Amniotic stem cell (primary cell): ENCODE data around the gene C3orf33.

Experiments used
- DNase-seq: peaks from one replicate; lab custom pipeline; 2025; lab: John Stamatoyannopoulos, UW

C3orf33 gene

GRCh38 chr3:155785662-155786295 is 20.3 kb downstream of the C3orf33 start:
- DNase-seq = no peak

DNA sequence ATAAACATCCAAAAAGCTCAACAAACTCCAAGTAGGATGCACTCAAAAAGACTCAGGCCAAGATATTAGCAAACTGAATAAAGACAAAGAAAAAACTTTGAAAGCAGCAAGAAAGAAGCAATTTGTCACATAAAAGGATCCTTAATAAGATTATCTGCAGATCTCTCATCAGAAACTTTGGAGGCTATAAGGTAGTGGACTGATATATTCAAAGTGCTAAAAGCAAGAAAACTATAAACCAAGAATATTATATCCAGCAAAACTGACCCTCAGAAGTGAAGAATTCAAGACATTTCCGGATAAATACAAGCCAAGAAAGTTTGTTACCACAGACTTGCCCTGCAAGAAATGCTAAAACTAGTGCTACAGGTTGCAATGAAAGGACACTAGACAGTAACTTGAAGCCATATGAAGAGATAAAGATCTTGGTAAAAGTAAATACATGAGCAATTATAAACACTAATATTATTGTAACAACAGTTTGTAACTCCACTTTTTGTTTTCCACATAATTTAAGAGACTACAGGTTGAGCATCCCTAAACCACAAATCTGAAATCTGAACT is 23.6 kb downstream of the C3orf33 start:
- no peak for DNase-seq

- DNase-seq = no peak
Observed at GRCh38 chr3:155780291-155780690, 25.8 kb downstream of the C3orf33 start.

- DNase-seq = no peak
Observed at GRCh38 chr3:155778462-155778861, 27.6 kb downstream of the C3orf33 start.

GRCh38 chr3:155772801-155773200 is 33.3 kb downstream of the C3orf33 start:
- DNase-seq = no peak

GRCh38 chr3:155771126-155771525 is 35.0 kb downstream of the C3orf33 start:
- DNase-seq = no peak

GRCh38 chr3:155766206-155766605 is 39.9 kb downstream of the C3orf33 start:
- no peak for DNase-seq

DNA sequence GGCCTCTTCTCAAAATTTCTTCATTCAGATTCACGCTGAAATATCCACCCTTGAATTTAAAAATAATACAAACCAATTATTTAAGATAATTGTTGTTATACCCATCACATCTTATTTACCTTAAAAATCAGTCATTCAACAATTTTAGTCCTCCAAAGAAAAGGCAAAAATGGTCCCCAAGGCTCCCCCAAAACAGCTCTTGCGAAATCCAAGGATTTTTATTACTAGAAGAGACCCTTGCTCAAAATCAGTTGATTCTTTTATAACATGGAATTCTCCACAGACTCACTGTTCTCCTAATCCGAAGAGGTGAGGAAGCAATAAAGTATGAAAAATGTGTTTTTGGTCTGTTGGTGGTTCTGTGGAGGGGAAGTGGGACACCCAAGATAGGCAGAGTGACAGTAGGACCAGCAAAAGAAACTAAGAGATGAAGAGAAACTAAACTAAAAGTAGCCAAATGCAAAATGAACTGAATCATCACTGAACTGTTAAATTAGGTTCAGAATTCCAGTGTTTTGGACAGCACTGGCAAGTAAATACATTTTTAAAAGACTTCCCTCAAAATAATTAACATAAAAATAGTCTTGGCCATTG is 42.1 kb downstream of the C3orf33 start:
- no peak for DNase-seq

DNA sequence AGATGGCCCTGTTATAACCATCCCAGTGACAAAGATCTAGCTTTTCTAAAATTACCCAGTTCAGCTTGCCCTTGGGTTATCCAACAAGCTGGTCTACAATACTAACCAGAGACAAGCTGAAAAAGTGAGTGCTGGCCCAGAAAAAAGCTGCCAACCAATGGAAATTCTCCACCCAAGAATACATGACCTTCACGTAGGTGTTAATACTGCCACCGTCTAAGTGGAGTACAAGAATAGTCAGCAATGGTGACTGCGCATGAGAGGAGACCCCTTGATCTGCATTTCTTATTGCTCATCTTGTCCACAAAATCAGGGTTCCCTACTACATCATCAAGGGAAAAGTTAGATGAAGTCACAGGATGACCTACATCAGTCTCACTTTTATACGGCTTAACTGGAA is 45.4 kb downstream of the C3orf33 start:
- DNase-seq = no peak

- DNase-seq = no peak
Observed at GRCh38 chr3:155757577-155757976, 48.5 kb downstream of the C3orf33 start.

DNA sequence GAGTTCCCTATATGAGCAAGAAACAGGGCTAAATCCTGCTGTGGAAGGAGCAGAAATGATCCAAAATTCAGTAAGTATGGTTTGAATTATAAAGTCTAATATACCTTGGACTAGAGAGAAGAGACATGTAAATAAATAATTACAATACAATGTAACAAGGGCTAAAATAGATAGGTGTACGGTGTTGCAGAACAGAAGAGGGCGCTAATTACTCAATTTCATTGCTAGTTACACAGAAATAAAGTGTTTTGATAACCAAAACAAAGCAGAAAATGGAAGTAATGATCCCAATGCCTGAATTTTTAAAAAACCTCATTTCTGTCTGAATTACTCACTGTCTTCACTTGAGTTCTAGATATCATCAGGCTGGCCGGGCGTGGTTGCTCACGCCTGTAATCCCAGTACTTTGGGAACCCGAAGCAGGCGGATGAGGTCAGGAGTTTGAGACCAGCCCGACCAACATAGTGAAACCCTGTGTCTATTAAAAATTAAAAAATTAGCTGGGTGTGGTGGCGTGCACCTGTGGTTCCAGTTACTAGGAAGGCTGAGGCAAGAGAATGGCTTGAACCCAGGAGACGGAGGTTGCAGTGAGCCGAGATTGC is 52.9 kb downstream of the C3orf33 start:
- DNase-seq = peak; percentile 26

- DNase-seq = no peak
Observed at GRCh38 chr3:155748611-155749365, 57.3 kb downstream of the C3orf33 start.

GRCh38 chr3:155747946-155748290 is 58.2 kb downstream of the C3orf33 start:
- no peak for DNase-seq

GRCh38 chr3:155747286-155747945 is 58.7 kb downstream of the C3orf33 start:
- DNase-seq = no peak

GRCh38 chr3:155746703-155747102 is 59.4 kb downstream of the C3orf33 start:
- no peak for DNase-seq

GRCh38 chr3:155745795-155746550 is 60.1 kb downstream of the C3orf33 start:
- DNase-seq = no peak

DNA sequence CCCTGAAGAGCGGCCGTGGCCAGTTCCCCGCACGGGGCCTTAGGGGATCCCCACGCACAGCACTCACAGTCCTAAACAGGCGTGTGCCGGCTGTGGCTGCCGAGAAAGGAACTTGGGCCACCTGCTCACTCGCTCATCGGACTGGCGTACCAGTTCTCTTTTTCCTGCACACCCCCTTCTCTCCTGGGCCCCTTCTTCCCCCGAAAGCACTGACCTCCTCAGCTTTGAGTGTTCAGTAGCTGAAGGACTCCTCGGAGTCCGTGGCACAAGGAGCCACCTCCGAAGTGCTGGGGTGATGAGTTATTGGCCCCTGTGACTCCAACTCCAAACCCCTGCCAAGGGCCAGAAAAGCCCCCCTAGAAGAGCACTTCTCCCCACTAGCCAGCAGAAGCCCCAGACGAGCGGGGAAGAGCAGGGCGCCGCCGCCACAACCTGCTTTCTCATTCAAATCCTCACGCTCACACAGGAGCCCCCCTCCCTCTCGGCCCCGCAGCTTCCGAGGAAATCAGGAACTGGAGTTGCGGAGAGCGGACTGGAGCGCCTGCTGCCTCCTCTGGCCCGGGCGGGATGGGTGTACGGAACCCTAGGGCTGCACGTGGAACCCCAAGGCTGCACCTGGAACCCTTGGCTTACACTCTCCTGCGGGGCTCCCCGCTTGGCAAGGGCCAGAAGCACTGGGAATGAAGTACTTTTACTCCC is 61.3 kb downstream of the C3orf33 start, which contains the start of gene PLCH1:
PLCH1 (minus strand) TSS at position 446 of the 699 bp plus-strand sequence. CDS start 40,847 bp downstream, outside the sequence.
- peak; percentile 34 for DNase-seq

DNA sequence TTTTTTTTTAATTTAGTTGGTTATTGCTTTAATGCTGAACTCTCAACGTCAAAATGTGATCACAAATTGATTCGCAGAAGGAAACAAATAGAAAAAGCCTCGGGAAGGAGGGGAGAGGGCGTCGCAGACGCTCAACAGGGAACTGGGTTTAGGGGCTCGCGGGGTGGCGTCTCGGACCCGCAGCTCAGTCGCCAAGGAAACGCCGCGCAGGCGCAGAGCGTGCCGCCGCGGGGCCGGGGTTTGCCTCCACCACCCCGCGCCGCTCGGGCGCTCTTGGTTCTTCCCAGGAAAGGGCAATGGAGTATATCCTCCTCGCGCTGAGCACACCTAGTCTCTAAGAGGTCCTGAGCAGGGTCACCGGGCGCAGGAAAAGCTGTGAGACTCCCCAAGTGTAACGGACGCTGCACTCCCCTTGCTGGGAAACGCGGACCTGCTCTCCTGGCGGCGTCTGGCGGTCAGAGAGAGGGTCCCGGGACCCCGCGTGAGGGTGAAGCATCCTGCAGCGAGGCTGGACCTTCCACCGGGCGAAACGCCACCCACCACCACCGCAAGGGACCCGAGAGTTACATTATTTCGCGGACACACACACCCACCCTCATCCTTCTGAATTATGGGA is 62.0 kb downstream of the C3orf33 start:
- DNase-seq = no peak

GRCh38 chr3:155743606-155744005 is 62.5 kb downstream of the C3orf33 start:
- DNase-seq = no peak

DNA sequence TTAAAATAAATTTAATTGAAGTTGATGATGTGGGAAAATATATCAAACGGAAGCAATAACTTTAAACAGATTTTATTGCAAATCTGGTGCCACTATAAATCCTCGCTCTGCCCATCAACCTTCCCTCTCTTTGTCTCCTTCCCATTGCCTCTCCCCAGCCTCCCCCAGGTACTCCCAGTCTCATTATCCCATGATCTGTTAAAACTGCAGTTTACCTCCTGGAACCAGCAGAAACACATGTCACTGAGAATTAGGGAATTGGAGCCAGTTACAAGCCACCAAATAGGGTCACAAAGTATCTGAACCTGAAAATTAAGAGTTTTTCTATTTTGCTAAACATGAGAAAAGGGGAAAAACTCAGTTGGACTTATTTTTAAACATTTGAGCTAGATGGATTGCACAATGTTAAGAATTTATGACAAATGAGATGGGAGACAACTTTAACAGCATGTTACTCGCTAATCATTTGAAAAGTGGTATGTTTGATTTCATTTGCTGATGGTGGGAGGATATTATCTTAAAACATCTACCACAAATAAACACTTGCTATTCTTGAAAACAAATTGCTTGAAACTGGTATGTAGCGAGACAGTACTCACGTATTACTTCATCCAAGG is 63.6 kb downstream of the C3orf33 start:
- DNase-seq = no peak
